ENCODE measurements around the gene ASCC1. TPM values are rescaled to one million over a fixed set of nuclear protein-coding genes. Genes with fewer than 3 reads are reported as not detected.

Gene ASCC1
- total and polyA plus RNA-seq, 2 of the 13 experiments (the other 11 are each of a cell fraction or from before 2014, with no cell fraction given), result 21.6 to 30.1 TPM

- TF ChIP-seq DZIP1 (CRISPR knock-in tag; IDR thresholded peaks at IDR 0.05) (no peak), ATF6 (CRISPR knock-in tag; conservative IDR thresholded peaks at IDR 0.05) (no peak), ZSCAN30 (CRISPR knock-in tag; IDR thresholded peaks at IDR 0.05) (no peak), MTF2 (CRISPR knock-in tag; IDR thresholded peaks at IDR 0.05; ENCODE audit: borderline replicate concordance) (0 out of 2 replicates have a peak, but pooled peaks have one; percentile 12), GPBP1L1 (CRISPR knock-in tag; IDR thresholded peaks at IDR 0.05) (no peak), TGIF2 (CRISPR knock-in tag; IDR thresholded peaks at IDR 0.05) (0 out of 2 replicates have a peak, but pooled peaks have one; percentile 65), RBM39 (IDR thresholded peaks at IDR 0.05; ENCODE audit: low read depth, low read length, poor library complexity, severe bottlenecking) (peak; percentile 42), CBFB (CRISPR knock-in tag; IDR thresholded peaks at IDR 0.05) (no peak), NCOR1 (IDR thresholded peaks at IDR 0.05; ENCODE audit: borderline replicate concordance, low read length) (no peak), GATAD2A (CRISPR knock-in tag; IDR thresholded peaks at IDR 0.05) (0 out of 2 replicates have a peak, but pooled peaks have one; percentile 36), FOXP4 (CRISPR knock-in tag; IDR thresholded peaks at IDR 0.05) (no peak), ZBTB4 (CRISPR knock-in tag; IDR thresholded peaks at IDR 0.05; ENCODE audit: borderline replicate concordance) (no peak), ZNF468 (CRISPR knock-in tag; IDR thresholded peaks at IDR 0.05) (no peak), THRA (CRISPR knock-in tag; IDR thresholded peaks at IDR 0.05; ENCODE audit: borderline replicate concordance) (0 out of 2 replicates have a peak, but pooled peaks have one; percentile 22), SRF (IDR thresholded peaks at IDR 0.05; ENCODE audit: low read depth, low read length) (no peak)
Observed at GRCh38 chr10:72088889-72089575, 127.0 kb downstream of the ASCC1 start (continued).

All from HepG2 (cell line).